HG03060 (cell line): ENCODE data around the gene LRMDA.

Experiments used
- ATAC-seq: cut with Tn5 transposase; IDR thresholded peaks from one replicate; pipeline ENCODE4 v1.9.1; 2021; ENCODE audit warnings: low read depth, moderate number of reproducible peaks; ENCODE audit not compliant: unreplicated experiment

Gene LRMDA

DNA sequence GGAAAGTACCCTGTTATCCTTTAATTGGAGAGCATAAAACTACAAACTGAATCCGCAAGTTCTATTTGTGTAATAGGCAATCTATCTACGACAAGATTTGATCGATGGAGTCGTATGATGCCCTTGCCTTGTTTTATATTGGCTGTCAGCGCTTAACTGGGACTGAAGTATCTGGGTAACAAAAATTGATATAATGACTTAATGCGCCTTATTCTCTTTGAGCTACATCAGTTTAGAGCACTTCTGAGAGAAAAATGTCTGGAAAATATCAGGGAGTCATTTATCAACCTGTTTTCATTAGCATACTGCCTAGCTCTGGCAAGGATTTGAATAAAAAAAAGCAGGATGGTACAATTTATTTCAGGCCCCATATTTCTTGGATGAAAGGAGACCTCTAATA lies 262.1 kb downstream of the LRMDA start:
- no peak for ATAC-seq

DNA sequence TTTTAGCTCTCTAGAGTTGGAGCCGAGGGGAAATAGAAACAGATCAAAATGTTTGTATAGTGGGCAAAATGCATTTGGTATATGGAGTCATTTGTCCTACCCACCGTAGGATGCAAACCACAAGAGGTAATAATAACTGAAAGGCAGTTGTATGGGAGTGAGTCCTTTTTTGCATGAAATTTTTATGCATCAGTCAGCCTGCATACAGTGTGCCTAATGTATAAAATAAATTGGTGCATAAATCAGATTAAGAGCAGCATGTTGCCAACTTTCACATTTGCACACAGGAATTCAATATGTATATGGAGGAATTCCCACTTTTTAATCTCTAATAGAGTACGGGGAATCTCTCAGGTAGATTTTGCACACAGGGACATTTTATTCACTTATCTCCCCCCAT lies 262.8 kb downstream of the LRMDA start:
- no peak for ATAC-seq

DNA sequence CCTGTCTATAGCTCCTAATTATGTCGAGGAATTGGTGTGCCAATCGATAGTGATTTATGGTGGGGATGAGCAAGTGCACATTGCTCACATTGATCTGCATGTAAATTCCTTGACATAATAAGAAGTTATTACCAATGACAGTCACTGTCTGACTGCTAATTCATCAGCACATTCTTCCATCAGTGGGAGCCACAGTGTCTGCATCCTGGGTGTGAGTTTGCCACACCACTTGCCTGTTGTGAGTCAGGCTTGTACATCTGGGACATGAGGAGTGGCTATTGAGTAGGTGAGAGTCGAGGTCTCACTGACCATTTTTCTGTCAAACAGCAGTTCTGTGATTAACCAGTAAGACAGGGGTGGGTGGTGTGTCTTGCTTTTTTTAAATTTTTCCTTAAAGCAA lies 263.4 kb downstream of the LRMDA start:
- ATAC-seq, result no peak

DNA sequence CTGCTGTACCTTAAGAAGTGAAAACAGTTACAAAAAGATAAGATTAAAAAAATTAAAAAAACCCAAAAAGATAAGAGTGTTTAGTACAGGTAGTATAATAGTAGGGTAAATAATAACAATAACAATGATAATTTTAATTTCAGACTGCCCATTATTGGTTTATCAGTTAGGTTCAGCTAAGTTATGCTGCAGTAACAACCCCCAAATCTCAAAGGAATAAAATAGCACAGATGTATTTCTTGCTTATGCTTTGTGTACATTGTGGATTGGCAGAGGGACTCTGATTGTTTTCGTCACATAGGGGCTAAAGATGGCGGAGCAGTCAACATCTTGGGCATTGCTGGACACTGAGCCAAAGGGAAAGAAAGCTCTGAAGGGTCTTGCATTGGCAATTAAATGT lies 264.6 kb downstream of the LRMDA start:
- no peak for ATAC-seq

DNA sequence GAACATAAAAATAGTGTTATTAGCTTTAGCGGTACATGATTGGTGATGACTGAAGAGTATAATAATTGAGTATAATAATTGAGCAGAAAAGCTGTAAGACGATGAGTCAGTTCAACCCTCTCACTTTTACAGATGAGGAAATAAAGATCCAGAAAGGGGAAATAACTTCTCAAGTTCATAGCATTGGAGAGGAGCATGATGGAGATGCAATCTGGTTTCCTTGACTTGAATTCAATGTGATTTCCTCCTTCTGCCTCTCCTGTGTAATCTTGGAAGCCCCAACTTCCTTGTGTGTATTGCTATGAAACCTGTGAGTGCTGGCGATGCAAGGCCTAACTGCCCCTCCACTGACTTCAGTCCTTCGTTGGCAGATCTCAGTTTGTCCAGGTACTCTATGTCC lies 265.1 kb downstream of the LRMDA start:
- no peak for ATAC-seq

DNA sequence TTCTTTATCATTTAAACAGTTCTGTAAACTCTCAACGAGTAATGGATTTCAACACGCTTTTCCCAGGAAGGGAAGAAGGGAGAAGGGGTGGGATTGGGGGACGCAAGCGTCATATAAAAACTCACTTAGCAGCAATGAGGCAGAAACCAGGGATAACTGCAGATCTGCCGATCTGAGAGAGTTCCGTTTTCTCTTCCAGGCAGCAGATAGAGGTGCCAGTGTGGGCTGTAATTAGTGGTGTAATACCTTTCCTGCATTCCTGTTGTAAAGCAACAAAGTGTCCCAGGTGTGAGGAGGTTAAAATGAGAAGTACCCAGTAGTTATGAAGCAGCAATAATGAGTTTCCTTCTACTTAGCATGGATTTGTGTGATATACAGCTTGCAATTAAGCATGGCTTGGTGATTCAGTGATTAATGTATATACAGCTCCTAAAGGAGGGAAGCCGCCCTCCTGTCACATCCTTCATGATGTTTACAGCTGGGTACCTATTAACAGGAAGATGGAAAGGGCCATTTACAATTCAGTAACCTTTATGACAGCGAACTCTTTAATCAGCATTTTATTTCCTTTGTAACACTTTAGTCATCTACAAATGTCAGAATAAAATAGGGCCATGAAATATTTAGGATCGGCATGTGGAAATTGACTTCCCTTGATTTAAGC lies 271.9 kb downstream of the LRMDA start:
- ATAC-seq, result no peak

DNA sequence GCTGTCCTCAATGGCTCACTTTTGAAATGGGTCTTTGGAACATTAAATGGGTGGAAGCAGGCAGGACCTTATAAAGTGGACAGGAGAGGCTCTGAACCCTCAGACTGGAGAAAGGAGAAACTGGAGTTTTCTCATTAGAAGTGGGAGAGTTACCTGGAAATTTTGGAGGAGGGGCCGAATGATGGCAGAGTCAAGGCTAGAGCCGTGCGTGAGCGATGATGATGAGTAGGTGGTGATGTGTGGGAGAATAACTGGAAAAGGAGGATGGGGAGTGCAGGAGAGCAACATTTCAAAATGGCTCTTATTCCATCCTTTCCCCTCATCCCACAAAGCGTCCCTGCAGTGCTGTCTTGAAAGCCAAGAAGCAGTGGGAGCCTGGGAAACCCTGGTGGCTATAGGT lies 274.0 kb downstream of the LRMDA start:
- ATAC-seq, result no peak

DNA sequence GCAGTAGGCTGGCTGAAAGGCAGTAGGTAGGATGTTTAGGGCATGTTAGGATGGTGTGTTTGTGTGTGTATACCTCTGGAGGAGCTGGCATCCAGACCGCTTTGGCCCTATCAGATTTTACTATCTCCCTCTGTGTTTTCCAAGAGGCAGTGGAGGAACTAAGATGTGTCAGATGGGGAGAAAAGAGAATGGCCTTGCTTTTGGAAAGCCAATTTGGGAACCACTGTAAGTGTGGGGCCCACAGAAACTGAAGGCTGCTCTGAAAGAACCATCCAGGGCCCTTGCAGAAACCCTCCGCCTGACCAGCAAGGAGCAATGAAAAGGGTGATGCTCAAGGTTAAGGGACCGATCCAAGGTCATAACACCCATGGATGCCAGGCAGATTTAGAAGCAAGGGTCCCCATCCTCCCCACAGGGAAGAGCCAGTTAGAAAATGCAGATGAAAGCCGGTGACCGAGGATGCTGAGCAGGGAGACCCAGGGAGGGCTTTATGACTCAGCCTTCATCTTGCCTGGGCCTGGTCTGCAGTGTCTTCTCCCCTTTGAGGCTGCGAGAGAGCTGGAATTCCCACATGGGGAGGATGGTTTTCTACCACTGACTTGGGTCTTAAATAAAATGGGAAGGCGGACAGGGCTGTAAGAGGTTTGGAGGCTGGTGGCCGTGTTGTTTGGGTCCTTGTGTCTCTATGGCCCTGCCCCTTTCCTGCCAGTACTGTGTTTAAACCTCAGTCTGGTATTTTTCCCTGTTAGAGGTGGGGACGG lies 275.8 kb downstream of the LRMDA start:
- ATAC-seq, result no peak

DNA sequence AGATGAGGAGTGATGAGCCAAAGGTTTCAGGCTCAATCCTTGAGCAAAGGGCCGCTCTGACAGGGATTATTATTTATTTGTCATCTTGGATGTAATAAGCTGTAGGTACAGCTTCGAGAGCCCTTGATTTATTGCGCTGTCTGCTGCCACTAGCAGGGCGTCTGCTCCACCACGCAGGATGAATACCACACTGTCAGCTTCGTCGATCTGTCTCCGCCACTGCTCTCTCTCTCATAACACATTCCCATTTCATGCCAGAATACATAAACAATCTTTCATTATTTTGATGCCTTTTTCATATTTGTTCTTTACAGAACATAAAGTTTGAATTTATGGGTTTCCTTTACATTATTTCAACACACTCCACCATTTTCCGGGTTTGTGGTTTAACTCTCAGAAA lies 276.6 kb downstream of the LRMDA start:
- ATAC-seq, result no peak

DNA sequence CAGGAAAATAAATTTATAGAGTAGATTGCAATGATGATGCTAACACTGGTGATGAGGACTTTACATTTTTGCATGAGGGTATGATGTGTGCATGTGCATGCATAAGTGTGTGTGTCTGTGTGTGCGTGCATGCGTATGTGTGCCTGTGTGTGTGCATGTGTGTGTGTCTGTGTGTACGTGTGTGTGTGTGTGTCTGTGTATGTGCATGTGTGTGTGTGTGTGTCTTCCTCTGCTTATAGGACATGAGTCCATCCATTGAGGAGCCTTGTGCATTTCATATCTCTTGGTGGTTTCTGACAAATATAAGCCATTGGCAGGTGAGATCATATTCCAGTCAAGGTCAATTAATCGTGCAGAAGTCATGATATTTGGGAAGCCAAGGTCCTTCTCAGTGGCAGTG lies 277.8 kb downstream of the LRMDA start:
- ATAC-seq, result no peak

DNA sequence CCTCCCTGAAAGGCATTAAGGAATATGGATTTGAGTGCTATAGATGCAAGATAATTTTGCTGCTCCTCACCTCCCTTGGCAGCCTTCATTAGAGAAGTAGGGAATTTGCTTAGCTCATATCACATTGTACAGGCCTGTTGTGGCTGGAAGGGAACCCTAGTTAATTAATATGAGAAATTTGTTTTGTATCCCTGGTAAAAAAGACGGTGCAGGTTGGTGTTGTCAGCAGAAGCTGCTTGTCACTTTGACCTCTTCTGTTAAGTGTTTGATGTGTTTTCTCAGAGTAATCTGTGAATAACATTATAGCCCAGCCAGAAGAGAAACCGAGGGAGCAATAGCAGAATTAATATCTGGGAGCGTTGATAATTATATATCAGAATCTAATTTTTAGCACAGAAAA lies 278.4 kb downstream of the LRMDA start:
- no peak for ATAC-seq

DNA sequence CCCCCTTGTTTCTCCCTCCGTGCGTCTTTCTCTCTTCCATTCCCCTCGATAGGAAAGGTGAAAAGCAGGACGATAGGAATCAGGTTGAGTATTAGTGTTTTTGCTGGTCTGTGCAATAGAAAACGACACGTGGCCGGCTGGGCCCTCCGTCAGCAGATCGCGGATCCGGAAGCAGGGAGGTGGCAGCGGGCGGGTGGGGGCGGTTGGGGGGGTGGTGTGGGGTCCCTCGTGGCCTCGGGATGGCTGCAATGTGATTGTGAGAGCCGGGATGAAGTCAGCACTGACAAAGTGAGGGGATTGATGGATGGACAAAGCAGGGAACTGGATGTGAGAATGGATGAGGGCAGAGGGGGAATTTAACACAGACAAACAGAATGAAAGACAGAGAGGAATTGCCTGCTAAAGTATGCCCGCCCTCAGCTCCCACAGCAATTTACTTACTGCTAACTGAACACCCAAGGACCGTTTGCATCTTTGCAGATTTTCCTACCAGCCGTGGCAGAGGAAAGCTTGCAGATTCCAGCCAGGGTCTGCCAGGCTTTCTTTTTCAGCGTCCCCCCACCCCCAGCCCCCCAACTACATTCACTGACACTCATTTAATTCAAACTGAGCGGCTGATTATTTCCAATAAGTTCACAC lies 280.9 kb downstream of the LRMDA start:
- ATAC-seq, result no peak

DNA sequence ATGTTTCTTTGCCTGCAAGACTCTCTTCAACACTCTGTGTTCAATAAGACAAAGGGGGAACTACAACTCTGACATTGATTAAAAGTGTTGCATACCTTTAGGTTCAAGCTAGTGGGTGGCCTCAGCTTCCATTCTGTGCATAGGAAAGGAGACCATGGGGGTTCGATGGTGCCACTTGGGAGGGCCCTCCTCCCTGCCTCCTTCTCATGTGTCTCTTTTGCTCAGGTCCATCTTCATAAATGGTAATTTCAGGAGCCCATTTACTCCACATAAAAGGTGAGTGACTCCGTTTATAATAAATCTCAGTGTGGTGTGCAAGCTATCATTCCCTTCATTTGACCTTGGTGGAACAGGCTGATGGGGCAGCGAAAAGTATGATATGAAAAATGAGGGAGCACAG lies 285.1 kb downstream of the LRMDA start:
- no peak for ATAC-seq

DNA sequence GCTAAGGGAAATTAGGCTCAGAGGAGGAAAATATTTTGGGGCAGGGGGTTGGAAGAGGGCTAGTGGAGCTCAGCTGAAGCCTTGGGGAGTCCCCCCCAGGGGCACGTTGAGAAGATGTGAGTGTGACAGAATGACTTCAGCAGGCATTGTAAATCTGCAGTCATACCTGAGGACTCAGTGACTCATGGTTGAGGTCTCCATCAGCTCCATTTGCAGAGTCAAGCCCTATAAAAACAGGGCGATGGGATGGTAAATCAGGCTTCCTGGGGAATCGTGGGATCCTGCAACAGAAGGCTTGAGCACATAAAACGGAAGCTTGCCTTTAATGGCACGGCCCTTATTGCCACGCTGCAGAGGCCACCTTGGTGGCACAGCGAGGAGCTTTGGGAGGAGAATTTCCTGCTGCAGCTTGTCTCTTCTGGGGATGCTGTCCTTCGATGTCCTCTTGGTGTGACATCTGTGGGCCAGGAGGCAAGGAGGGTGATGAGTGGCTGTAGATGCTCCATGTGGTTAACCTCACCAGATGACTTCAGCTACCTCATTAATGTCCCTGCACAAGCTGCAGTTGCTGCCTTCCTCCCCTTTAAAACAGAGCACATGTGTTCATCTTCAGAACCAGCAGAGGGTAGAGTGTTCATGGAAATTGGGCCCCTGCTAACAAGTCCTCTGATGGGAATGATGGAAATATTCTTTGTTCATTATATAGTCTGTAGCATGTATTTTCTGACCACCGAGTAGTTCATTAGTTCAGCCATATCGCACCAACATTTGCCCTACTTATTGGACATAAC lies 285.9 kb downstream of the LRMDA start:
- ATAC-seq, result no peak

DNA sequence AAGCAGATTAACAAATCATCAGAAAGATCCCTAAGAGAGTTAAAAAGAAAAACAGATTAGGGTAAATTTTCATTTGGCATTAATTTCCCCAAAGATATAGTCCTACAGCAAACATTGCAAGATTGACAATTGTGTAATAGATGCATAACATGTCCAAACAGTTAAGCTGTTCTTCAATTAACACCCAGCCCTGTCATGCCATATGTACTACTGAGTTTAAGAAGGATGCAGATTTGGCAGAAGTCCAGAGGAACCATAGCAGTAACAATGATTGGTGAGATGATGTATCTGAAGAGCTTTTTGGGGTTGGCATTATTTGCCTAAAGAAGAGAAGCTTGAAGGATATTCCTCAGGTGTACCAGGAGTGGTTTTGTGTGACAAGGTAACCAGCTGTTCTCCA lies 287.6 kb downstream of the LRMDA start:
- no peak for ATAC-seq

DNA sequence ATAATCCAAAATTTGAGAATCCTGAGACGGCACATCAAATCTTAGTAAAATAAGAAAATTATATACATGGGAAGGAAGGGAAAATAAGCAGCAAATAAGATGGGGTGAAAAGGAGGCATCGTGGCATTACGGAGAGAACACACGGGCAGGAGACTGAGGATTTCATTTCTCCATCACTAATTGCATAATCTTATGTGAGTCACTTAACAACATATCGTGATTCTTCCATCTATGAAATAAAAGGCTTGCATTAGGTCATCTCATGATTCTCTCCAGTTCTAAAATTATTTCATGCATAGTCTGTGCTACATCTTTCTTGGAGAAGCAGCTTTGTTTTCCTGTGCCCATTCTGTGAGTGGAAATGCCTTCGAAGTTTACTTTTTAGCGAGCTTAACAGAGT lies 288.7 kb downstream of the LRMDA start:
- no peak for ATAC-seq

DNA sequence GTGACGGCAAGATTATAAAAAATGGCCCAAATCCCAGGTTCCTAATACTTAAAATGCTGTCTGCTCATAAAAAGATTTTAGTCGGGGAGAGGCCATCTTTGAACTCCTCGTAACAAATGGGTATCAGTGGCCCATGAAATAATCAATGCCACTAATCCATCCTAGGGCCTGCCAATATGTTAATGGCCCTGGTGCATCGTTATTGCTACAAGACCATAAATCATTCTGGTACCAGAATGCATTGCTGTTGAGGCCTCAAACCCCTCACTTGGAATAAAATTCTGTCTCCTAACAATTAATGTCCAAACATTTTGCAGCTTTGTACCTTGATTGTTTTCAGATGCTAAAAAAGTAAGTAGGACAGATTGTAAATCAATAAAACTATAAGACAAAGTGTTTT lies 290.6 kb downstream of the LRMDA start:
- no peak for ATAC-seq

DNA sequence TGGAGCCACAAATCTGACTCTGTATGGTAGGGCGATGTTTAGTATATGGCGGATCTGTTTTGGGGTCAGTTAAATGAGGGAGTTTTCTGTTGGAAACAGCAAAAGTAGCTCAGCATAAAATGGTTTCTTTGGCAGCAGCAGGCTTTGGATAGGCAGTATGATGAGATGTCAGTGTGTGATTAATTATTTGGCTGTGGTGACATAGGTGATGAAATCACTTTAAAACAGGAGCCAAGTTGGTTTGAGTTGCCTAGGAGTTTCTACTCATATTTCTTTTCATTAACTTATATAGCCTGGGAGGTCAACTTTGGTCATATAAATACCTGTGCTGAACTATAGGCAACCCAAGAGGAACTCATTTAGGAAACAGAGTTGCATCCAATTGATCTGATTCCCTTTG lies 291.2 kb downstream of the LRMDA start:
- no peak for ATAC-seq

DNA sequence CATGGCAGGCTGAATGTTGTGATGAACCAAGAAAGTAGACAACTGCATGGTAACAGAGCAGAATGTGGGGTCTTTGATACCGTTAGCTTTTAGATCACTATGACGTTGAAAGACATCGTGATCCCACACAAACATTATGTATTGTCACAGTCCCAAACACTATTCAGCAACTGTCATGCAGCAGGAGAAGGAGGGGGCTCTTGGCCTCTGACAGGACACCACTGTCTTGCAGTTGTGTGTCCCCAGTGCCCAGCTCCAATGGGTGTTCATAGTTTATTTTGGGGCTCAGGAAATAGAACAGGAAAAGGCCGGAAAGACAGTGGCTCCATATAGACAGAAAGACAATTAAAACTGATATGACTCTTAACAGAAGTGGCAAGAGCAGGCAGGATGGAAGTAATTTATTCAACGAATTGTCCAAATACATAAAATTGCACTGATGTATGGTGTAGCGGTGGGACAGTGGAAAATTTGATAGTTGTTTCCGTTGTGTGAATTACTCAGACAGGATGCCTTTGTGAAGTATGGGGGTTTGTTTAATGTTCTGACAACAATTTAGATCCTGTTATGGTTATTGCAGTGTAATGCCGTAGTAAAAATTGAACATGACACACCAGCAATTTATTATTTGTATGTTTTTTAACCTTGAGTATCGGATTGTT lies 292.0 kb downstream of the LRMDA start:
- no peak for ATAC-seq

DNA sequence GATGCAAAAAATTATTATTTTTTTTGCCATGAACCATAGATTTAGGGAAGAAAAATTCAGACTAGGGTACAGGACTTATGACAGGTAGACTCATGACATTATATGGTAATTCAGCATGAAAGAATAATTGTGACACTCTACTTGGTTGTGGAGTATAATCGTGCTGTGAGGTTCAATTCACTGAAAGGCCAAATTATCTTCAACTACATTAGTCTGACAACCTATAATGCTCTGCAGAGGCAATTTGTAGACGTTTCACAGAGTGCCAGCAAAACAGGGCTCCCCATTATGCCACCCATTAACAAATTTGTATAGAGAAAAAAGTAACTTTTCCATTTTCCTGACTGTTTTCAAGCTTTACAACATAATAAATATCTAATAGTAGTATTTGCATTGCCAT lies 292.6 kb downstream of the LRMDA start:
- ATAC-seq, result no peak
